Measurements from ENCODE around the gene RBPJ.

The RBPJ gene

GRCh38 chr4:26452565-26453531, 132.0 kb downstream of the RBPJ start:
- Histone ChIP-seq H3K36me3 (replicated peaks; ENCODE audit: insufficient read depth, low read length) (no peaks in the 10 kb centered on the region), H3K9me3 (replicated peaks; ENCODE audit: insufficient read depth, low read length) (no peaks in the 10 kb centered on the region), H3K9me2 (replicated peaks; ENCODE audit: insufficient read depth, low read length) (no peaks in the 10 kb centered on the region), H3K9ac (ENCODE audit: low read length) (no peak overlapping the region), H3F3A (ENCODE audit: insufficient read depth, low read length) (no peaks in the 10 kb centered on the region), H4K20me1 (ENCODE audit: insufficient read depth, low read length) (no peaks in the 10 kb centered on the region), H3K4me3 (ENCODE audit: low read length) (no peak overlapping the region), H3K27ac (ENCODE audit: low read length) (no peak overlapping the region), H2AFZ (ENCODE audit: low read length) (no peak overlapping the region), H3K4me2 (ENCODE audit: low read depth, low read length) (no peak overlapping the region), H3K4me1 (ENCODE audit: low read length) (no peaks in the 10 kb centered on the region), H3K79me2 (ENCODE audit: low read length) (no peaks in the 10 kb centered on the region), H3K27me3 (replicated peaks; ENCODE audit: insufficient read depth, low read length) (no peaks in the 10 kb centered on the region)
- no peak for TF ChIP-seq CTCF (IDR thresholded peaks at IDR 0.05; ENCODE audit: low read length)
- no peak for TF ChIP-seq EZH2 (optimal IDR thresholded peaks at IDR 0.05; ENCODE audit: low read depth, low read length)
- no peak for TF ChIP-seq EZH2phosphoT487 (IDR thresholded peaks at IDR 0.05; ENCODE audit: low read length)
- DNase-seq: no peak

- no peaks in the 10 kb centered on the region for H4K20me1 ChIP-seq (ENCODE audit: insufficient read depth, low read length)
- TF ChIP-seq CTCF (IDR thresholded peaks at IDR 0.05; ENCODE audit: low read length) (no peak), EZH2 (optimal IDR thresholded peaks at IDR 0.05; ENCODE audit: low read depth, low read length) (no peak), EZH2phosphoT487 (IDR thresholded peaks at IDR 0.05; ENCODE audit: low read length) (no peak)
Observed at GRCh38 chr4:26454961-26455360, 134.1 kb downstream of the RBPJ start.

GRCh38 chr4:26455571-26455970, 134.8 kb downstream of the RBPJ start:
- no peak overlapping the region for H3K27ac ChIP-seq (ENCODE audit: low read length)
- H3K36me3 ChIP-seq (replicated peaks; ENCODE audit: insufficient read depth, low read length): no peaks in the 10 kb centered on the region

More at GRCh38 chr4:26454961-26455360, 134.1 kb downstream of the RBPJ start:
- Histone ChIP-seq H3K27ac (ENCODE audit: low read length) (no peak overlapping the region), H3F3A (ENCODE audit: insufficient read depth, low read length) (no peaks in the 10 kb centered on the region), H3K4me3 (ENCODE audit: low read length) (no peak overlapping the region), H3K9me3 (replicated peaks; ENCODE audit: insufficient read depth, low read length) (no peaks in the 10 kb centered on the region), H3K36me3 (replicated peaks; ENCODE audit: insufficient read depth, low read length) (no peaks in the 10 kb centered on the region), H3K9me2 (replicated peaks; ENCODE audit: insufficient read depth, low read length) (no peaks in the 10 kb centered on the region), H3K27me3 (replicated peaks; ENCODE audit: insufficient read depth, low read length) (no peaks in the 10 kb centered on the region), H3K4me2 (ENCODE audit: low read depth, low read length) (no peak overlapping the region), H3K9ac (ENCODE audit: low read length) (no peak overlapping the region), H3K79me2 (ENCODE audit: low read length) (no peaks in the 10 kb centered on the region), H2AFZ (ENCODE audit: low read length) (no peak overlapping the region), H3K4me1 (ENCODE audit: low read length) (no peaks in the 10 kb centered on the region)
- no peak for DNase-seq

More at GRCh38 chr4:26455571-26455970, 134.8 kb downstream of the RBPJ start:
- H3K79me2 ChIP-seq (ENCODE audit: low read length): no peaks in the 10 kb centered on the region
- no peaks in the 10 kb centered on the region for H3K9me3 ChIP-seq (replicated peaks; ENCODE audit: insufficient read depth, low read length)
- DNase-seq: no peak
- H3K4me3 ChIP-seq (ENCODE audit: low read length): no peak overlapping the region
- no peak overlapping the region for H2AFZ ChIP-seq (ENCODE audit: low read length)
- H3F3A ChIP-seq (ENCODE audit: insufficient read depth, low read length): no peaks in the 10 kb centered on the region
- H3K9me2 ChIP-seq (replicated peaks; ENCODE audit: insufficient read depth, low read length): no peaks in the 10 kb centered on the region
- H4K20me1 ChIP-seq (ENCODE audit: insufficient read depth, low read length): no peaks in the 10 kb centered on the region
- TF ChIP-seq EZH2 (optimal IDR thresholded peaks at IDR 0.05; ENCODE audit: low read depth, low read length): no peak
- no peak for TF ChIP-seq EZH2phosphoT487 (IDR thresholded peaks at IDR 0.05; ENCODE audit: low read length)
- TF ChIP-seq CTCF (IDR thresholded peaks at IDR 0.05; ENCODE audit: low read length): no peak
- H3K27me3 ChIP-seq (replicated peaks; ENCODE audit: insufficient read depth, low read length): no peaks in the 10 kb centered on the region
- H3K4me1 ChIP-seq (ENCODE audit: low read length): no peaks in the 10 kb centered on the region
- H3K9ac ChIP-seq (ENCODE audit: low read length): no peak overlapping the region
- H3K4me2 ChIP-seq (ENCODE audit: low read depth, low read length): no peak overlapping the region

Data from MM.1S (cell line).